ENCODE results near the gene SLC6A17. TPM values are rescaled to one million over a fixed set of nuclear protein-coding genes. Genes with fewer than 3 reads are reported as not detected.

The SLC6A17 gene
- total RNA-seq, 1 donor from 2014 or later: 1.6 TPM

DNA sequence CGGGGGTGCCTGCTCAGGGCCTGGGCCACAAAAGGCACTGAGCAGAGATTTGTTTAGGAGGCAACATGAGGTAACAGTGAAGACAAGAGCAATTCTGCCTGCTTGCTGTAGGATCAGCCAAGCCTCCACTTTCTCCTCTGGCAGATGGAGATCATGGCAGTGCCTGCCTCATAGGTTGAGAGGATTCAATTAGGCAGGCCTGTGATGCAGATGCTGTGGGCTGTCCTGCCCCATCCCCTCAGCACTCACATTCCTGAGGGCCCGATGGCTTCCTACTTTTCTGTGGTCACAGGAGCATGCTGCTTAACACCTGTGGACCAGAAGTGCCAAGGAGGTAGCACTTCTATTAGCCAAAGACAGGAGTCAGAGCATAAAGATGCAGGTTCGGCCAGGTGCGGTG lies 39.2 kb upstream of the SLC6A17 start:
- no peaks in the 10 kb centered on the region for H3K36me3 Mint-ChIP-seq (ENCODE audit: low read depth)
- no peak overlapping the region for H3K4me3 Mint-ChIP-seq (ENCODE audit: unreplicated experiment)
- peaks cover 10% of the 10 kb centered on the region for H3K27me3 Mint-ChIP-seq (ENCODE audit: low read depth)
- no peaks in the 10 kb centered on the region for H3K9me3 Mint-ChIP-seq (ENCODE audit: low read depth)
- H3K27ac Mint-ChIP-seq (ENCODE audit: unreplicated experiment): no peak overlapping the region
- DNase-seq (ENCODE audit: low spot score): no peak
- H3K4me1 Mint-ChIP-seq (ENCODE audit: low read depth): peaks cover 7% of the 10 kb centered on the region
- TF ChIP-seq, protein P1, sequence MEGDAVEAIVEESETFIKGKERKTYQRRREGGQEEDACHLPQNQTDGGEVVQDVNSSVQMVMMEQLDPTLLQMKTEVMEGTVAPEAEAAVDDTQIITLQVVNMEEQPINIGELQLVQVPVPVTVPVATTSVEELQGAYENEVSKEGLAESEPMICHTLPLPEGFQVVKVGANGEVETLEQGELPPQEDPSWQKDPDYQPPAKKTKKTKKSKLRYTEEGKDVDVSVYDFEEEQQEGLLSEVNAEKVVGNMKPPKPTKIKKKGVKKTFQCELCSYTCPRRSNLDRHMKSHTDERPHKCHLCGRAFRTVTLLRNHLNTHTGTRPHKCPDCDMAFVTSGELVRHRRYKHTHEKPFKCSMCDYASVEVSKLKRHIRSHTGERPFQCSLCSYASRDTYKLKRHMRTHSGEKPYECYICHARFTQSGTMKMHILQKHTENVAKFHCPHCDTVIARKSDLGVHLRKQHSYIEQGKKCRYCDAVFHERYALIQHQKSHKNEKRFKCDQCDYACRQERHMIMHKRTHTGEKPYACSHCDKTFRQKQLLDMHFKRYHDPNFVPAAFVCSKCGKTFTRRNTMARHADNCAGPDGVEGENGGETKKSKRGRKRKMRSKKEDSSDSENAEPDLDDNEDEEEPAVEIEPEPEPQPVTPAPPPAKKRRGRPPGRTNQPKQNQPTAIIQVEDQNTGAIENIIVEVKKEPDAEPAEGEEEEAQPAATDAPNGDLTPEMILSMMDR (IDR thresholded peaks at IDR 0.05): no peak

DNA sequence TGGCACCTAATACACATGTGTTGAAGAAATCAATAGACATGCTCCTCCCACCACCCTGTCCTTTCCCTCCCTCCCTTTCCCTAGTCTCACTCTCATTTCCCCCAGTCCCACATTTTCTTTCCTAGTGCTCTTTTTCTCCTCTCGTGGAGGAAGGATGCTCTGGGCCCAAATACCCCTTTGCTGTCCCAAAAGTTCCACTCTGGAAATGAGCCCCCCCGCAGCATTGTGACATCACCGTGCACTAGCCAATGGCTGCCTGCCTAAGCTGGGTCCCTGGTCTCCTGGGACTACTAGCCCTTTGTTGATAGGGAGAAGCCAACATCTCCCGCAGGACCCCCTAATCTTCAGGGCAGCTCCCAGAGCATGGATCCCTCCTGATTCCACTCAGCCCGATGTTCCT lies 38.2 kb upstream of the SLC6A17 start, which contains the start of gene UBL4B:
Gene UBL4B, plus strand, starts transcription at position 301 of the 400 bp plus-strand sequence. Its CDS starts 92 bp downstream, at position 393.
- Mint-ChIP-seq H3K4me1 (ENCODE audit: low read depth) (peaks cover 7% of the 10 kb centered on the region), H3K27ac (ENCODE audit: unreplicated experiment) (no peak within 1 kb of the TSS), H3K4me3 (ENCODE audit: unreplicated experiment) (no peak within 1 kb of the TSS), H3K9me3 (ENCODE audit: low read depth) (no peaks in the 10 kb centered on the region), H3K27me3 (ENCODE audit: low read depth) (peaks cover 10% of the 10 kb centered on the region), H3K36me3 (ENCODE audit: low read depth) (no peaks in the 10 kb centered on the region)
- TF ChIP-seq, protein P1 (IDR thresholded peaks at IDR 0.05): no peak
- no peak for DNase-seq (ENCODE audit: low spot score)

DNA sequence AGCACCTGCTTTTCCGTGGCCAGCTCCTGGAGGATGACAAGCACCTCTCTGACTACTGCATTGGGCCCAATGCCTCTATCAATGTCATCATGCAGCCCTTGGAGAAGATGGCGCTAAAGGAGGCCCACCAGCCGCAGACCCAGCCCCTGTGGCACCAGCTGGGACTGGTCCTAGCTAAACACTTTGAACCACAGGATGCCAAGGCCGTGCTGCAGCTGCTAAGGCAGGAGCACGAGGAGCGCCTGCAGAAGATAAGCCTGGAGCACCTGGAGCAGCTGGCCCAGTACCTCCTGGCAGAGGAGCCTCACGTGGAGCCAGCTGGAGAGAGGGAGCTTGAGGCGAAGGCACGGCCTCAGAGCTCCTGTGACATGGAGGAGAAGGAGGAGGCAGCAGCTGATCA lies 37.6 kb upstream of the SLC6A17 start:
- H3K4me1 Mint-ChIP-seq (ENCODE audit: low read depth): peaks cover 7% of the 10 kb centered on the region
- peaks cover 8% of the 10 kb centered on the region for H3K27me3 Mint-ChIP-seq (ENCODE audit: low read depth)
- TF ChIP-seq, protein P1 (IDR thresholded peaks at IDR 0.05): no peak
- H3K4me3 Mint-ChIP-seq (ENCODE audit: unreplicated experiment): no peak overlapping the region
- no peaks in the 10 kb centered on the region for H3K9me3 Mint-ChIP-seq (ENCODE audit: low read depth)
- DNase-seq (ENCODE audit: low spot score): no peak
- no peaks in the 10 kb centered on the region for H3K36me3 Mint-ChIP-seq (ENCODE audit: low read depth)
- no peak overlapping the region for H3K27ac Mint-ChIP-seq (ENCODE audit: unreplicated experiment)

DNA sequence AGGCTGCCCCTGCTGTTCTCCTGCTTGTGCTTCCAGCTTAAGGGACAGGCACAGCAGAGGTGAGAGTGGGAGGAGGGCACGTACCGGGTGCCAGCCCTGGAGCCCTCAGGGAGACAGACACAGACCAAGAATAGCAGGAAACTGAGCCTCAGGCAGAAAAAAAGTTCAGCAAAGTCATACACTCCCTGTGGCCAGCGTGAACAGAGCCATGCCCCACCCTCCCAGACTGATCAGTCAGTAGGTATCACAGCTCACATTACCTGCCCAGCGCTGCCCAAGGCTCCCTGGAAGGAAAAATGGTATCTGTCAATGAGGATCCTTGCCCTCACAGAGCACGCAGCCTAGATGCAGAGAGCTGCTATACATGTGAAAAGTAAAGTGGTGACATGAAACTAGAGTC lies 36.7 kb upstream of the SLC6A17 start:
- peaks cover 8% of the 10 kb centered on the region for H3K27me3 Mint-ChIP-seq (ENCODE audit: low read depth)

DNA sequence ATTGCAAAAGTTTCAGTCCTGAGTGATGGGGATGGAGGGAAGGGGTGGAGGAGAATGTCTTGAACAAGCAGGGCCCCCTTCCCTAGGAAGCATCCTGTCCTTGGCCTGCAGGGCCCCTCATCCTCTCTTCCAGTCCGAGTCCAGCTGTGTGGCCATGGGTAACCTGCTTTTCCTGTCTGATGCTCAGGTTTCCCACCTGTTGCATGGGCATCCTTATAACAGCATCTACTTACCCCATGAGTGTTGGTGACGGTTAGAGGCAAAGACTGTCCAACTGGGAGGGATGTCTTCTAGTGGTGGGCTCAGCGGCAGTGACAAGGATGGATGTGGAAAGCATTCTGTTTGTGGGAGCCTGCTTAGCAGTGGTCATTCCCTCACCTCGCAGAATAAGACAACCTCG lies 36.1 kb upstream of the SLC6A17 start:
- H3K27me3 Mint-ChIP-seq (ENCODE audit: low read depth): peaks cover 8% of the 10 kb centered on the region
- TF ChIP-seq, protein P1 (IDR thresholded peaks at IDR 0.05): no peak
- DNase-seq (ENCODE audit: low spot score): no peak
- peaks cover 7% of the 10 kb centered on the region for H3K4me1 Mint-ChIP-seq (ENCODE audit: low read depth)
- H3K36me3 Mint-ChIP-seq (ENCODE audit: low read depth): no peaks in the 10 kb centered on the region
- H3K9me3 Mint-ChIP-seq (ENCODE audit: low read depth): no peaks in the 10 kb centered on the region
- H3K4me3 Mint-ChIP-seq (ENCODE audit: unreplicated experiment): no peak overlapping the region
- no peak overlapping the region for H3K27ac Mint-ChIP-seq (ENCODE audit: unreplicated experiment)

More for the DNA sequence above, 36.7 kb upstream of the SLC6A17 start:
- no peak overlapping the region for H3K27ac Mint-ChIP-seq (ENCODE audit: unreplicated experiment)
- TF ChIP-seq, protein P1 (IDR thresholded peaks at IDR 0.05): no peak
- peaks cover 7% of the 10 kb centered on the region for H3K4me1 Mint-ChIP-seq (ENCODE audit: low read depth)
- no peak for DNase-seq (ENCODE audit: low spot score)
- no peaks in the 10 kb centered on the region for H3K36me3 Mint-ChIP-seq (ENCODE audit: low read depth)
- no peak overlapping the region for H3K4me3 Mint-ChIP-seq (ENCODE audit: unreplicated experiment)
- no peaks in the 10 kb centered on the region for H3K9me3 Mint-ChIP-seq (ENCODE audit: low read depth)

Data from chondrocyte (in vitro differentiated cells).